Activated naive CD8-positive, alpha-beta T cell (primary cell): ENCODE results near the gene PRSS38.

Experiments used
- H3K27ac Mint-ChIP-seq: one replicate; pipeline ENCODE4 v1.8.0; 2021; ENCODE audit warnings: mixed read lengths
- H3K27me3 Mint-ChIP-seq: one replicate; pipeline ENCODE4 v1.8.0; 2021; ENCODE audit warnings: mixed read lengths
- H3K36me3 Mint-ChIP-seq: one replicate; pipeline ENCODE4 v1.8.0; 2021; ENCODE audit warnings: mixed read lengths
- H3K4me1 Mint-ChIP-seq: one replicate; pipeline ENCODE4 v1.8.0; 2021; ENCODE audit warnings: low read depth, mixed read lengths
- H3K4me3 Mint-ChIP-seq: one replicate; pipeline ENCODE4 v1.8.0; 2021; ENCODE audit warnings: mild to moderate bottlenecking, mixed read lengths
- H3K9me3 Mint-ChIP-seq: one replicate; pipeline ENCODE4 v1.8.0; 2021; ENCODE audit warnings: low read depth, mixed read lengths

The PRSS38 gene

GRCh38 chr1:227786673-227787512 is 28.6 kb upstream of the PRSS38 start:
- Mint-ChIP-seq H3K27me3 (no peaks in the 10 kb centered on the region), H3K36me3 (peaks cover 2% of the 10 kb centered on the region), H3K4me3 (peak overlapping the region; percentile 83), H3K9me3 (no peaks in the 10 kb centered on the region), H3K27ac (peak overlapping the region; percentile 22), H3K4me1 (peaks cover 12% of the 10 kb centered on the region)

- no peaks in the 10 kb centered on the region for H3K9me3 Mint-ChIP-seq
- no peaks in the 10 kb centered on the region for H3K36me3 Mint-ChIP-seq
- no peaks in the 10 kb centered on the region for H3K27me3 Mint-ChIP-seq
- peak overlapping the region; percentile 83 for H3K4me3 Mint-ChIP-seq
- peaks cover 14% of the 10 kb centered on the region for H3K4me1 Mint-ChIP-seq
- peak overlapping the region; percentile 22 for H3K27ac Mint-ChIP-seq
Measured at GRCh38 chr1:227787513-227788270, 27.8 kb upstream of the PRSS38 start.

- Mint-ChIP-seq H3K36me3 (no peaks in the 10 kb centered on the region), H3K27me3 (no peaks in the 10 kb centered on the region), H3K4me1 (peaks cover 14% of the 10 kb centered on the region), H3K9me3 (no peaks in the 10 kb centered on the region), H3K27ac (no peak overlapping the region), H3K4me3 (peak overlapping the region; percentile 83)
Measured at GRCh38 chr1:227788271-227789083, 27.0 kb upstream of the PRSS38 start.

GRCh38 chr1:227789084-227790033 is 26.1 kb upstream of the PRSS38 start:
- Mint-ChIP-seq H3K27ac (no peak overlapping the region), H3K36me3 (no peaks in the 10 kb centered on the region), H3K4me1 (peaks cover 14% of the 10 kb centered on the region), H3K9me3 (no peaks in the 10 kb centered on the region), H3K4me3 (peak overlapping the region; percentile 83), H3K27me3 (no peaks in the 10 kb centered on the region)

GRCh38 chr1:227790034-227790400 is 25.5 kb upstream of the PRSS38 start:
- Mint-ChIP-seq H3K27me3 (no peaks in the 10 kb centered on the region), H3K4me3 (no peak overlapping the region), H3K9me3 (no peaks in the 10 kb centered on the region)

GRCh38 chr1:227790868-227791267 is 24.6 kb upstream of the PRSS38 start:
- peaks cover 11% of the 10 kb centered on the region for H3K4me1 Mint-ChIP-seq
- H3K36me3 Mint-ChIP-seq, result no peaks in the 10 kb centered on the region
- H3K27me3 Mint-ChIP-seq, result no peaks in the 10 kb centered on the region
- H3K27ac Mint-ChIP-seq, result no peak overlapping the region
- no peaks in the 10 kb centered on the region for H3K9me3 Mint-ChIP-seq
- no peak overlapping the region for H3K4me3 Mint-ChIP-seq

More at GRCh38 chr1:227790034-227790400, 25.5 kb upstream of the PRSS38 start:
- no peak overlapping the region for H3K27ac Mint-ChIP-seq
- H3K4me1 Mint-ChIP-seq, result peaks cover 14% of the 10 kb centered on the region
- no peaks in the 10 kb centered on the region for H3K36me3 Mint-ChIP-seq

- H3K27ac Mint-ChIP-seq, result no peak overlapping the region
- H3K36me3 Mint-ChIP-seq, result no peaks in the 10 kb centered on the region
- no peaks in the 10 kb centered on the region for H3K27me3 Mint-ChIP-seq
- H3K4me1 Mint-ChIP-seq, result peaks cover 11% of the 10 kb centered on the region
- no peak overlapping the region for H3K4me3 Mint-ChIP-seq
- H3K9me3 Mint-ChIP-seq, result no peaks in the 10 kb centered on the region
Measured at GRCh38 chr1:227791425-227792143, 23.9 kb upstream of the PRSS38 start.

- H3K27me3 Mint-ChIP-seq, result no peaks in the 10 kb centered on the region
- H3K27ac Mint-ChIP-seq, result no peak overlapping the region
- peaks cover 8% of the 10 kb centered on the region for H3K4me1 Mint-ChIP-seq
- no peak overlapping the region for H3K4me3 Mint-ChIP-seq
- no peaks in the 10 kb centered on the region for H3K9me3 Mint-ChIP-seq
- no peaks in the 10 kb centered on the region for H3K36me3 Mint-ChIP-seq
Measured at GRCh38 chr1:227792216-227793078, 23.0 kb upstream of the PRSS38 start.

- Mint-ChIP-seq H3K9me3 (no peaks in the 10 kb centered on the region), H3K27ac (no peak overlapping the region), H3K27me3 (no peaks in the 10 kb centered on the region), H3K36me3 (no peaks in the 10 kb centered on the region), H3K4me1 (peaks cover 4% of the 10 kb centered on the region), H3K4me3 (no peak overlapping the region)
Measured at GRCh38 chr1:227793079-227793947, 22.2 kb upstream of the PRSS38 start.

- H3K4me1 Mint-ChIP-seq, result peaks cover 4% of the 10 kb centered on the region
Measured at GRCh38 chr1:227793948-227794816, 21.3 kb upstream of the PRSS38 start.

GRCh38 chr1:227794817-227795192 is 20.7 kb upstream of the PRSS38 start:
- Mint-ChIP-seq H3K27me3 (no peaks in the 10 kb centered on the region), H3K4me3 (no peak overlapping the region), H3K9me3 (no peaks in the 10 kb centered on the region), H3K4me1 (peaks cover 2% of the 10 kb centered on the region), H3K27ac (no peak overlapping the region), H3K36me3 (no peaks in the 10 kb centered on the region)

More at GRCh38 chr1:227793948-227794816, 21.3 kb upstream of the PRSS38 start:
- Mint-ChIP-seq H3K36me3 (no peaks in the 10 kb centered on the region), H3K9me3 (no peaks in the 10 kb centered on the region), H3K27ac (no peak overlapping the region), H3K4me3 (no peak overlapping the region), H3K27me3 (no peaks in the 10 kb centered on the region)
